Spleen (tissue), 11 donors: ENCODE measurements around the gene SIMC1. TPM values are rescaled to one million over a fixed set of nuclear protein-coding genes. Genes with fewer than 3 reads are reported as not detected.
A peak's percentile ranks its signal among the peaks of the same experiment; 100 is the strongest.
"Not testable (repeated sequence)": the region's sequence is repeated elsewhere in the genome, so short reads cannot be mapped to it uniquely, and the experiment has no call there.

Experiments
- DNase-seq: peaks from one replicate; pipeline ENCODE4 v3.0.0-alpha.2; 2020
- H3K27ac ChIP-seq, 8 donors: fragments of 200-600 bp; sonication (generic) in 7 of 8; 1 replicate in 4 of 8; 2 replicates in 4 of 8; pipeline versions ENCODE4 v1.5.0 to v1.8.0; 2016 to 2021; ENCODE audit warnings: inconsistent platforms in 4 of 8, mild to moderate bottlenecking in 4 of 8, moderate library complexity in 1 of 8
- H3K27me3 ChIP-seq, 7 donors: fragments of 200-600 bp; sonication (generic) in 6 of 7; replicated peaks in 1 of 7; 1 replicate in 4 of 7; 2 replicates in 3 of 7; pipeline versions ENCODE4 v1.5.0 to v1.8.0; 2016 to 2021; ENCODE audit warnings: inconsistent platforms in 3 of 7, mild to moderate bottlenecking in 1 of 7
- H3K36me3 ChIP-seq, 6 donors: fragments of 200-600 bp; sonication (generic) in 5 of 6; 1 replicate in 4 of 6; 2 replicates in 2 of 6; pipeline versions ENCODE4 v1.5.0 to v1.8.0; 2016 to 2021; ENCODE audit warnings: inconsistent platforms in 2 of 6
- H3K4me1 ChIP-seq, 6 donors: fragments of 200-600 bp; sonication (generic) in 5 of 6; 1 replicate in 3 of 6; 2 replicates in 3 of 6; pipeline versions ENCODE4 v1.5.0 to v1.8.0; 2016 to 2021; ENCODE audit warnings: inconsistent platforms in 3 of 6
- H3K4me3 ChIP-seq, 8 donors: fragments of 200-600 bp; sonication (generic) in 7 of 8; 1 replicate in 4 of 8; 2 replicates in 4 of 8; pipeline versions ENCODE4 v1.5.0 to v1.8.0; 2016 to 2021; ENCODE audit warnings: inconsistent platforms in 4 of 8, mild to moderate bottlenecking in 4 of 8, moderate library complexity in 2 of 8
- H3K9me3 ChIP-seq, 8 donors: fragments of 200-600 bp; sonication (generic) in 7 of 8; 1 replicate in 4 of 8; 2 replicates in 4 of 8; pipeline versions ENCODE4 v1.5.0 to v1.8.0; 2016 to 2021; ENCODE audit warnings: inconsistent platforms in 4 of 8
- POLR2AphosphoS5 ChIP-seq, 3 donors: sonication (generic); formaldehyde crosslinking; IDR thresholded peaks; one replicate each; pipeline ENCODE4 v1.5.1; 2017; ENCODE audit warnings: antibody characterized with exemption in 3 of 3
- WGBS, 5 donors: extraction: QIAGEN DNeasy Blood & Tissue Kit in 3 of 5; methylation state at CpG; one replicate each; pipeline versions ENCODE4 v1.1.5 to v1.1.7; 2013 to 2018; 5-methylcytosine and 5-hydroxymethylcytosine counted together
- intact Hi-C: fragments of 100-400 bp; cut with DNase I; formaldehyde crosslinking; loops from one replicate; pipeline ENCODE4 v1.15.0; 2023; ENCODE audit warnings: low total_unique reads
- polyA plus RNA-seq, 3 donors: library from polyadenylated mRNA; stranded (reverse); fragments of 200-250 nt; gene quantifications; one replicate each; pipeline ENCODE4 v1.2.1, GENCODE V29; 2013
- total RNA-seq, 7 donors: library from RNA; depleted of rRNA in 3 of 7; stranded (reverse); fragments of >200 nt in 3 of 7; fragmentation: NEBNext Ultra II Directional in 4 of 7; extraction: Animal tissue kit (Norgen Biotek cat#: 25700) in 4 of 7; gene quantifications; one replicate each; pipeline versions ENCODE4 v1.1.0 to v1.2.1, GENCODE V29; 2016 to 2021
- TF ChIP-seq, protein P1 (sequence below), 11 experiments: fragments of 200-600 bp in 7 of 11; fragments of 450-650 bp in 4 of 11; sonication (generic) in 4 of 11; IDR thresholded peaks in 8 of 11; conservative IDR thresholded peaks in 3 of 11; 1 replicate in 7 of 11; 2 replicates in 4 of 11; pipeline versions ENCODE4 v1.4.0 to v1.8.0; 2016 to 2021; ENCODE audit warnings: antibody characterized with exemption in 11 of 11, inconsistent platforms in 4 of 11, mild to moderate bottlenecking in 1 of 11
- donor health status: healthy with polysubstance abuse.
- donor health status: DM: no; HTN: no; CAD: no; lungs with moderate emphysema.
- donor health status: DM: no; HTN: no; CAD: no.
- donor health status: Bipolar disorder and iron deficiency.
- donor health status: healthy.
- donor health status: DM: no; HTN: no; CAD: no.
- donor health status: DM: yes; HTN: yes; CAD: no.

SIMC1 gene
- total and polyA plus RNA-seq, 10 donors: 5.2 to 33.8 (median 25.8) TPM

- H3K4me3 ChIP-seq, H3K9me3 ChIP-seq, H3K4me1 ChIP-seq, H3K36me3 ChIP-seq, intact Hi-C loops, DNase-seq, H3K27me3 ChIP-seq: not testable (repeated sequence)
- TF ChIP-seq POLR2AphosphoS5 (IDR thresholded peaks at IDR 0.05): peak in 1 of 3 donors; percentile 46
- 43 to 55% (median 47%) methylated on average over 9 of the region's 9 CpGs for WGBS, 5 donors
- peak overlapping the region in 3 of 8 donors; percentile 55 to 61 (median 55) for H3K27ac ChIP-seq
These were observed 21.8 kb upstream of the SIMC1 start for GRCh38 chr5:176216393-176216916.

DNA sequence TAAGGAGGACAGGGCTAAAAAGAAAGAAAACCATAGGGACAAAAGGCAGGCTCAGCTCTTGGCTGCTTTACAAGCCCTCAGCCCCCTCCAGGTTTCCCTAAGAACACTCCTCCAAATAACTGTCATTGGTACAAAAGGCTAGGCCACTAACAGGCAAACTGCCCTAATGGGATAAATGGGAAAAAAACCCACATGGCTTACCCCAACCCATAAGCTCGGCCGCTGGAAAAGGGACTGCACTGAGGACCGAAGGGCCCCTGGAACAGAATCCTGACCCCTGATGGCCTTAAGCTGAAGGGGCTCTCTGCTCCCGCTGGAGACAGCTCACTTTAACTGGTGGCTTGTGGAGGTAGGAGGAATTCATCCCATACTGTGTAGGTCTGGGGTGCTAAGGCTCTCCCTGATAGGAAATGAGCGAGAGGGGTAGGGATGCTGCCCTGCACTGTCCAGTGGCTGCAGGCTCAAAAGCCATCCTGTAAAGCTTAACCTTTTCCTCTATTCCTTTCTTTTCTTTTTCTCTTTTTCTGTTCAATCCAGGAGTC is 21.0 kb upstream of the SIMC1 start:
- H3K27me3 ChIP-seq, H3K4me3 ChIP-seq, H3K4me1 ChIP-seq, H3K9me3 ChIP-seq, H3K27ac ChIP-seq, intact Hi-C loops, DNase-seq, H3K36me3 ChIP-seq: not testable (repeated sequence)
- 76 to 97% (median 94%) methylated on average over 3 to 5 of the region's 5 CpGs; no CpG with 5 or more reads in 1 of the 5 donors for WGBS, 5 donors

GRCh38 chr5:176217764-176218163 is 20.5 kb upstream of the SIMC1 start:
- H3K36me3 ChIP-seq, DNase-seq, H3K4me1 ChIP-seq, H3K27me3 ChIP-seq, H3K9me3 ChIP-seq, H3K27ac ChIP-seq, H3K4me3 ChIP-seq, intact Hi-C loops: not testable (repeated sequence)
- WGBS, 5 donors: 23 to 46% (median 29%) methylated on average over 2 of the region's 2 CpGs

- H3K4me3 ChIP-seq, H3K36me3 ChIP-seq, H3K27me3 ChIP-seq, DNase-seq, intact Hi-C loops, H3K4me1 ChIP-seq, H3K27ac ChIP-seq, H3K9me3 ChIP-seq: not testable (repeated sequence)
- WGBS, 5 donors: 95 to 97% (median 97%) methylated on average over 13 to 38 of the region's 38 CpGs
These were observed 16.2 kb upstream of the SIMC1 start for GRCh38 chr5:176222006-176222405.

DNA sequence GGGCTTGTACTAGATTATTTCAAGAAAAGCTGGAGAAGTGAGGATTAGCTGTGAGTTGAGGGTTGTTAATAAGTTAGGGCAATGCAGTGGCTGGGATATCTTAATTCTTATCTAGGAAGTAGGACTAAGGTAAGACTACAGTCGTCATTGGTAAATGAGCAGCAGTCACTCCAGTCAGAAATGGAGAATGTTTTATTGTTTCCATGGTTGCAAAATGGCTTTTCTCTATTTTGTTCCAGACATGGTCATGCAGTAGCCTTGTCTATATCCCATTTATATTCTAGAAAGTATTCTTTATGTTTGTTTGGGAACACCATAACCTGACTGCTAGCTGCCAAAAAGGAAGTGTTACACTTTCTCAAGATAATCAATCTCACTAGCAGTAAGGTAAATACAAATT is 9.9 kb upstream of the SIMC1 start:
- intact Hi-C loops, H3K4me1 ChIP-seq, H3K36me3 ChIP-seq, DNase-seq, H3K4me3 ChIP-seq, H3K27me3 ChIP-seq, H3K9me3 ChIP-seq, H3K27ac ChIP-seq: not testable (repeated sequence)
- WGBS, 5 donors: 67 to 100% (median 80%) methylated on average over 1 of the region's 1 CpG

DNA sequence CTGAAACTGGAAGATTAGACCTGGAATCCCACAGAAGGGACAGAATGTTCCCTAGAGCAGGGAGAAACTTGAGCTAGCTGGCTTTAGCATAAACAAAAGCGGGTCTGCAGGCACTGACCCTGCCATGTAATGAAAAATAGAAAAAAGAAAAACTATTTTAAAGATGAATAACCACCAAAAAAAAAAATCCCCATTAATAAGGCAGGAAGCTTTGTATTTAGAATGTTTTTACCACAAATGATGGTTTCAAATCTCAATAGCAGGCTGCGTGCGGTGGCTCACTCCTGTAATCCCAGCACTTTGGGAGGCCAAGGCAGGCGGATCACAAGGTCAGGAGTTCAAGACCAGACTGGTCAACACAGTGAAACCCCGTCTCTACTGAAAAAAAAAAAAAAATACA is 5.0 kb upstream of the SIMC1 start:
- H3K9me3 ChIP-seq, H3K4me1 ChIP-seq, H3K4me3 ChIP-seq, intact Hi-C loops, DNase-seq, H3K27me3 ChIP-seq, H3K36me3 ChIP-seq: not testable (repeated sequence)
- WGBS, 5 donors: 76 to 89% (median 87%) methylated on average over 5 of the region's 5 CpGs
- peak overlapping the region in 1 of 8 donors; percentile 4 for H3K27ac ChIP-seq

DNA sequence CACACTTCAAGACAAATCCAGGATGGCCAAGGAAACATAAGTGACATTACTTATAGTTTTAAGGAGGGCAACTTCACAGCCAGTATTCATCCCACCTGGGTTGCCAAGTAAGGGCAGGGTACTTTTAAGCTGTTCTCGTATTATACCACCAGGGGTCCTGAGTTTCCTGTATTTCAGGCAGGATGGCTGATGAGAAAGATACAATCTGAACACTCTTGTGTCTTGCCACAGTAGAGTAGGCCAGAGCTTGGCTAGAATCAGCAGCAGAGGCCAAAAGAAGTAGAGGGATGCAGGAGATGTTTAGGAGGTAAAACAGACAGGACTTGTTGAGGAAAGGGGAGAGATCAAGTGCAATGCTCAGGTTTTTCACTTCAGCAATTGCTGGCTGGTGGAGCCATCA is 3.1 kb upstream of the SIMC1 start:
- WGBS, 5 donors: 0% methylated on average over 1 of the region's 1 CpG
- DNase-seq: not testable (repeated sequence)

DNA sequence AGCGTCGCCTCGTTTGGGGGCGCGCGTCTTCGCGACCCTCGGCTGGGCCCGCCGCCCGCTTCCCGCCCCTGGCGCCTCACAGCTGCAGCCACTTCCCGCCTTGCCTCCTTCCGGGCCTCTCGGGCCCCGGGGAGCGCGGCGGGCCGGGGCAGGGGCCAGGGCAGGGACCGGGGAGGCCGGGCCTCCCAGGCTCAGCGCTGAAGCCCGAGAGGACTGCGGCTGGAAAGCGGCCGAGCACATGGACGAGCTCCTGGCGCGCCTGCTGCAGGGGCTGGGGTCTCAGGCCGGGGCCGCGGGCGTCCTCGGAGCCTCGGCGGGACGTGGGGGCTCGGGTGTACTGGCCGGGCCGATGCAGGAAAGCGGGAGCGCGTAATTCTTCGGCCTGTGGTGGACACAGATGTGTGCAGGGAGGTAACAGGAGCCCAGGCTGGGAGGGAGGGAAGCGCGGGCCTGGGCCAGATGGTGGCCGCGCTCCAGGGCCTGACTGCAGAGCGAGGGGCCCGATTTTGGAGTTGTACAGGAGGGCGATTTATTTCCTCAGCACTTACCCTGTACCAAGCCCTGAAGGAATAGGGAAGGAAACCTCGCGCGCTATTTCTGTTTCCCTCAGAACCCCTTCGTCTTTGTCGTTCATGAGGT is 540 bp downstream of the SIMC1 start:
- H3K9me3 ChIP-seq, H3K4me1 ChIP-seq, DNase-seq, H3K27me3 ChIP-seq, intact Hi-C loops, H3K36me3 ChIP-seq: not testable (repeated sequence)
- WGBS, 5 donors: 0% methylated on average over 6 of the region's 59 CpGs; no CpG with 5 or more reads in 4 of the 5 donors
- peak overlapping the region; percentile 31 to 68 (median 52) for H3K4me3 ChIP-seq
- peak overlapping the region in 6 of 8 donors; percentile 60 to 82 (median 76) for H3K27ac ChIP-seq

More for the DNA sequence above, 3.1 kb upstream of the SIMC1 start:
- H3K4me3 ChIP-seq, intact Hi-C loops, H3K36me3 ChIP-seq, H3K27ac ChIP-seq, H3K9me3 ChIP-seq, H3K4me1 ChIP-seq, H3K27me3 ChIP-seq: not testable (repeated sequence)
- TF ChIP-seq, protein P1, sequence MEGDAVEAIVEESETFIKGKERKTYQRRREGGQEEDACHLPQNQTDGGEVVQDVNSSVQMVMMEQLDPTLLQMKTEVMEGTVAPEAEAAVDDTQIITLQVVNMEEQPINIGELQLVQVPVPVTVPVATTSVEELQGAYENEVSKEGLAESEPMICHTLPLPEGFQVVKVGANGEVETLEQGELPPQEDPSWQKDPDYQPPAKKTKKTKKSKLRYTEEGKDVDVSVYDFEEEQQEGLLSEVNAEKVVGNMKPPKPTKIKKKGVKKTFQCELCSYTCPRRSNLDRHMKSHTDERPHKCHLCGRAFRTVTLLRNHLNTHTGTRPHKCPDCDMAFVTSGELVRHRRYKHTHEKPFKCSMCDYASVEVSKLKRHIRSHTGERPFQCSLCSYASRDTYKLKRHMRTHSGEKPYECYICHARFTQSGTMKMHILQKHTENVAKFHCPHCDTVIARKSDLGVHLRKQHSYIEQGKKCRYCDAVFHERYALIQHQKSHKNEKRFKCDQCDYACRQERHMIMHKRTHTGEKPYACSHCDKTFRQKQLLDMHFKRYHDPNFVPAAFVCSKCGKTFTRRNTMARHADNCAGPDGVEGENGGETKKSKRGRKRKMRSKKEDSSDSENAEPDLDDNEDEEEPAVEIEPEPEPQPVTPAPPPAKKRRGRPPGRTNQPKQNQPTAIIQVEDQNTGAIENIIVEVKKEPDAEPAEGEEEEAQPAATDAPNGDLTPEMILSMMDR (IDR thresholded peaks at IDR 0.05 in 8 of 11, conservative IDR thresholded peaks at IDR 0.05 in 3 of 11): peak in 10 of 11 experiments; percentile 18 to 61 (median 44)

- H3K27ac ChIP-seq, H3K27me3 ChIP-seq, H3K9me3 ChIP-seq, H3K4me3 ChIP-seq, DNase-seq, intact Hi-C loops, H3K36me3 ChIP-seq, H3K4me1 ChIP-seq: not testable (repeated sequence)
- no CpG with 5 or more reads among the region's 10 CpGs for WGBS, 5 donors
These were observed 1.1 kb downstream of the SIMC1 start for GRCh38 chr5:176239304-176239703.

DNA sequence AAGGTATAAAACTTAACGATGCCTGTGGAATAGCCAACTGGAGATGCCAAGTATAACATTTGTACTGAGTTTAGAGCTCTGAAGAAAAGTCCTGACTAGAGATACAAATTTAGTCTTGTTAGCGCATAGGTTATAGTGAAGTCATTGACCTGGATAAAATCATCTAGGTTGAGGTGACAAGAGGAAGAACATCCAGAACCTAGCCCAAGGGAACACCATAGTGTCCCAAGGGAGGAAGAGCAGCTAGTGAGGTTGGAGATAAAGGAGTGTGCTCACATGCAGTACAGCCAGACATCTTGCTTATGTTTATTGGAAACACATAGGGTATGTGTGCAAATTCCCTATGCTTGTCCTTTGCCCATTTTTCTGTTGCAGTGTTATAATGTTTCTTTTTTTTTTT is 6.1 kb downstream of the SIMC1 start:
- H3K36me3 ChIP-seq, H3K4me1 ChIP-seq, H3K27ac ChIP-seq, DNase-seq, H3K9me3 ChIP-seq, intact Hi-C loops, H3K4me3 ChIP-seq, H3K27me3 ChIP-seq: not testable (repeated sequence)
- WGBS, 5 donors: 100% methylated on average over 1 of the region's 2 CpGs; no CpG with 5 or more reads in 3 of the 5 donors
